ENCODE results near the gene ABCB4. TPM values are rescaled to one million over a fixed set of nuclear protein-coding genes. Genes with fewer than 3 reads are reported as not detected.

The ABCB4 gene
- total RNA-seq, 1 donor from 2014 or later, result 2.5 TPM

DNA sequence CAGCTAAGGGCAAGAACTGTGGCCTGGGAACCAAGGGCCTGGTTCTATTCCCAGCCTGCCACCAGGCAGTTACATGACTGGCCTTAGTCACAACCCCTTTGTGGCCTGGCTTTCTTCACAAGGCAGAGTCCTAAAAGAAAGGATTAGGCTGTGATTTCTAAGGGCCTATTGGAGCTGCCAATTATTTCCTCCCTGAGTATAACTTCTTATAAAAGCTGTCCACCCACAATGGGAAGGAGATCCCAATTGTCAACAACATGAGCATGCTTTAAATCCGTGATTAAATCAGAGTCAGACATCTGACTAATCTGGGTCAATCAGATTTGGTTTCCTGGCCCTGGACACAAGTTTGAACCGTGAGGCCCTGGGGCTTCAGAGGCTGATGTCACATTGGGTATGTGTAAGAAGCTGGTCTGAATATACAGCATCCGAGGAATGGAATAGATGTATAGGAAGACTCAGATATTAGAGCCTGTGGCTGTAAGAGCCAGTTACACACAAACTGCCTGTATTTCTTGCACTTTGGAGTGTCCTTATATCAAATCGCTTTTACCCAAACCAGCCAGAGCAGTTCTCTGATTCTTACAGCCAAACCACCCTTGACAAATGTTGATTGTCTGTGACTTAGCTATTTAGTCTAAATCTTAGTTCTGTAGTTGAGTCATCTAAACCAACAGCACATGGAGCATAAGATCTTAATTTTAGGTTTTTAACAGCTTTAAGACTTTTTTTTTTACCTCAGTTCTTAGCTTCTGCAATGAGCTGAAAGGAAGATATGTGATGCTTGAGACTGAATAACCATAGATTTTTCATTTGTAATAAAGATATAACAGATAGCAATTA, 61.3 kb downstream of the ABCB4 start:
- H3K36me3 Mint-ChIP-seq (ENCODE audit: unreplicated experiment), result no peaks in the 10 kb centered on the region
- no peak overlapping the region for H3K27ac Mint-ChIP-seq (ENCODE audit: unreplicated experiment)
- H3K4me3 Mint-ChIP-seq (ENCODE audit: unreplicated experiment), result no peak overlapping the region
- TF ChIP-seq, protein P1, sequence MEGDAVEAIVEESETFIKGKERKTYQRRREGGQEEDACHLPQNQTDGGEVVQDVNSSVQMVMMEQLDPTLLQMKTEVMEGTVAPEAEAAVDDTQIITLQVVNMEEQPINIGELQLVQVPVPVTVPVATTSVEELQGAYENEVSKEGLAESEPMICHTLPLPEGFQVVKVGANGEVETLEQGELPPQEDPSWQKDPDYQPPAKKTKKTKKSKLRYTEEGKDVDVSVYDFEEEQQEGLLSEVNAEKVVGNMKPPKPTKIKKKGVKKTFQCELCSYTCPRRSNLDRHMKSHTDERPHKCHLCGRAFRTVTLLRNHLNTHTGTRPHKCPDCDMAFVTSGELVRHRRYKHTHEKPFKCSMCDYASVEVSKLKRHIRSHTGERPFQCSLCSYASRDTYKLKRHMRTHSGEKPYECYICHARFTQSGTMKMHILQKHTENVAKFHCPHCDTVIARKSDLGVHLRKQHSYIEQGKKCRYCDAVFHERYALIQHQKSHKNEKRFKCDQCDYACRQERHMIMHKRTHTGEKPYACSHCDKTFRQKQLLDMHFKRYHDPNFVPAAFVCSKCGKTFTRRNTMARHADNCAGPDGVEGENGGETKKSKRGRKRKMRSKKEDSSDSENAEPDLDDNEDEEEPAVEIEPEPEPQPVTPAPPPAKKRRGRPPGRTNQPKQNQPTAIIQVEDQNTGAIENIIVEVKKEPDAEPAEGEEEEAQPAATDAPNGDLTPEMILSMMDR (IDR thresholded peaks at IDR 0.05; ENCODE audit: partially characterized antibody, unreplicated experiment), result no peak
- H3K27me3 Mint-ChIP-seq (ENCODE audit: unreplicated experiment), result no peaks in the 10 kb centered on the region
- no peaks in the 10 kb centered on the region for H3K9me3 Mint-ChIP-seq (ENCODE audit: unreplicated experiment)
- H3K4me1 Mint-ChIP-seq (ENCODE audit: low read depth, unreplicated experiment), result peaks cover 2% of the 10 kb centered on the region
- DNase-seq, result no peak

DNA sequence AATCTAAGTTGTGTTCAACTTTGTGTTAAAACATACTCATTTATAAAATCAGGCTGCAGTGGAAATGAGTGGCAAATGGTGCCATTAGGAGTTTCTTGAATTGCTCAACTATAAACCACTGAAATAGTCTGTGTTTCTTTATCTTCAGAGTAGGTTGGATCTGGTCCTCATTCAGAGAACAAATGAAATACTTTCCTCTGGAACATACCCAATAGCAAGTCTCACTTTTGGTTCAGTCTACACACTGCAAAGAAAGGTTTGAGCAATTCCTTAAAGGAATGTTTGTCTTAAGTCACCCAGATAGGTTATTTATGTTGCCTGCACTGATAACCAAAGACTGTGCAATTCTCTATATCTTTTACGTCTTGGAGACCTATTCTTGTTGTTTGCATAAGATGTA, 62.5 kb downstream of the ABCB4 start:
- H3K27me3 Mint-ChIP-seq (ENCODE audit: unreplicated experiment), result no peaks in the 10 kb centered on the region
- no peaks in the 10 kb centered on the region for H3K36me3 Mint-ChIP-seq (ENCODE audit: unreplicated experiment)
- no peak overlapping the region for H3K4me3 Mint-ChIP-seq (ENCODE audit: unreplicated experiment)
- H3K9me3 Mint-ChIP-seq (ENCODE audit: unreplicated experiment), result no peaks in the 10 kb centered on the region
- DNase-seq, result no peak
- H3K4me1 Mint-ChIP-seq (ENCODE audit: low read depth, unreplicated experiment), result peaks cover 2% of the 10 kb centered on the region
- TF ChIP-seq, protein P1 (IDR thresholded peaks at IDR 0.05; ENCODE audit: partially characterized antibody, unreplicated experiment), result no peak
- no peak overlapping the region for H3K27ac Mint-ChIP-seq (ENCODE audit: unreplicated experiment)

DNA sequence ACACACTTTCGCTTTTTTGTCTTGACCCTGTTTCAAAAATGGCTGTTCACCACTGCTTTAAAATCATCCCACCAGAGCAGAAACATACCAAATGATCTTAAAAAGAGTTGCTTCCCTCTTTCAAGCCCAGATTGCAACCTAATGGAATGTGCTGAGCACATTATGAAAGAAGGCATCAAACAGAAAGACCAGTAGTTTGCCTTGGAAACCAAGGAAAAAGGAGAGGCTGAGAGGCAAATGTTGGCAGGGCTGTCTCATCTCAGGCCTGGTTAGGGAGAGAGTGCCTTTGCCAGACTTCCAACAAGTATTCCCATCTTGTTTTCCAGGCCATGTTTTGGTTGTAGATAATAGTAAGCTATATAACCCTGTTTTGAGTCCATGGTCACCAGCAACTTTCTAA, 64.3 kb downstream of the ABCB4 start:
- Mint-ChIP-seq H3K9me3 (ENCODE audit: unreplicated experiment) (no peaks in the 10 kb centered on the region), H3K27me3 (ENCODE audit: unreplicated experiment) (no peaks in the 10 kb centered on the region), H3K36me3 (ENCODE audit: unreplicated experiment) (no peaks in the 10 kb centered on the region), H3K27ac (ENCODE audit: unreplicated experiment) (no peak overlapping the region), H3K4me3 (ENCODE audit: unreplicated experiment) (no peak overlapping the region), H3K4me1 (ENCODE audit: low read depth, unreplicated experiment) (no peaks in the 10 kb centered on the region)
- TF ChIP-seq, protein P1 (IDR thresholded peaks at IDR 0.05; ENCODE audit: partially characterized antibody, unreplicated experiment), result no peak
- no peak for DNase-seq

DNA sequence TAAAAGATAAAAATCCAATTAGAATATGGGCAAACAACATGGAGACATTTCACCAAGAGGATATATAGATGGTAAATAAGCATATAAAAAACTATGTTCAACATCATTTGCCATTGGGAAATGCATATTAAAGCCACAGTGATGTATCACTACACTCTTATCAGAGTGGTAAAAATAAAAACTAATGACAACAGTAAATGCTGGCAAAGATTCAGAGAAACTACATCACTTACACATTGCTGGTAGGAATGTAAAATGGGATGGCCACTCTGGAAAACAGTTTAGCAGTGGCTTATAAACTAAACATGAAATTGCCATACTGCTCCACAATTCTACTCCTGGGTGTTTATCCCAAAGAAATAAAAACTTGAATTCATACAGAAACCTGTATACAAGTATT, 70.8 kb downstream of the ABCB4 start:
- no peaks in the 10 kb centered on the region for H3K4me1 Mint-ChIP-seq (ENCODE audit: low read depth, unreplicated experiment)
- H3K27me3 Mint-ChIP-seq (ENCODE audit: unreplicated experiment), result no peaks in the 10 kb centered on the region
- no peaks in the 10 kb centered on the region for H3K36me3 Mint-ChIP-seq (ENCODE audit: unreplicated experiment)
- no peak overlapping the region for H3K27ac Mint-ChIP-seq (ENCODE audit: unreplicated experiment)
- no peak overlapping the region for H3K4me3 Mint-ChIP-seq (ENCODE audit: unreplicated experiment)
- TF ChIP-seq, protein P1 (IDR thresholded peaks at IDR 0.05; ENCODE audit: partially characterized antibody, unreplicated experiment), result no peak
- H3K9me3 Mint-ChIP-seq (ENCODE audit: unreplicated experiment), result no peaks in the 10 kb centered on the region
- no peak for DNase-seq

DNA sequence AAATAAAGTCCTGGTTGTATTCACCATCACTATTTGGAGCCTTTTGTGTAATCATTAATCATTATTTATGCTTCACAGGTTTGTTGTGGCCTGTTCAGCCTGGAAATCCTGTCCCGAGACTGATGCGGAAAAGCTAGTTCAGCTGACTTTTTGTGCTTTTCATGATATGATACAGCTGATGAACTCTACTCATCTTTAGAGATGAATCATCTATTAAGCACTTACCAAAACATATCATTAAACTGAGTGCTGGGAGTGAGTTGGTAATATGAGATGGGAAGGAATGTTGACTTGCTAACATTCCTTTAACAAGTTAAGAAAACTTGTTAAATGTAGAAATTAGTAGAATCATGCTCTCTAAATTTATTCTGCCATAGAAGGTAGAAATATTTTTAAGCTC, 77.0 kb downstream of the ABCB4 start:
- Mint-ChIP-seq H3K27ac (ENCODE audit: unreplicated experiment) (no peak overlapping the region), H3K4me1 (ENCODE audit: low read depth, unreplicated experiment) (no peaks in the 10 kb centered on the region), H3K36me3 (ENCODE audit: unreplicated experiment) (peaks cover 8% of the 10 kb centered on the region), H3K4me3 (ENCODE audit: unreplicated experiment) (no peak overlapping the region), H3K27me3 (ENCODE audit: unreplicated experiment) (no peaks in the 10 kb centered on the region), H3K9me3 (ENCODE audit: unreplicated experiment) (no peaks in the 10 kb centered on the region)
- no peak for DNase-seq
- TF ChIP-seq, protein P1 (IDR thresholded peaks at IDR 0.05; ENCODE audit: partially characterized antibody, unreplicated experiment), result no peak

Data from glutamatergic neuron (in vitro differentiated cells).